Fibroblast of skin of back (primary cell): ENCODE measurements around the gene STMND1. TPM values are rescaled to one million over a fixed set of nuclear protein-coding genes. Genes with fewer than 3 reads are reported as not detected.
"Not testable (repeated sequence)": the region's sequence is repeated elsewhere in the genome, so short reads cannot be mapped to it uniquely, and the experiment has no call there.

Source experiments
- DNase-seq: peaks from one replicate; pipeline ENCODE4 v3.0.0-alpha.2; 2013
- polyA plus RNA-seq, 2 experiments: library from polyadenylated mRNA; unstranded; fragments of 120-200 nt; gene quantifications; one replicate each; pipeline ENCODE4 v1.2.1, GENCODE V29; 2013; ENCODE audit not compliant: insufficient read length in 2 of 2

Gene STMND1
- 0.08 TPM for polyA plus RNA-seq (2013, experiment 1 of 2; ENCODE audit: insufficient read length)
- not detected for polyA plus RNA-seq (2013, experiment 2 of 2; ENCODE audit: insufficient read length)

- peak; percentile 48 for DNase-seq
Observed at GRCh38 chr6:17101422-17102257, at the start of gene STMND1. Gene STMND1, plus strand, starts transcription at chr6:17102050. Its CDS starts 208 bp downstream, at chr6:17102258.

- no peak for DNase-seq
Observed at GRCh38 chr6:17054647-17055046, 47.2 kb upstream of the STMND1 start.

GRCh38 chr6:17057322-17057721 is 44.5 kb upstream of the STMND1 start:
- DNase-seq: peak; percentile 16

- no peak for DNase-seq
Observed at GRCh38 chr6:17058550-17058949, 43.3 kb upstream of the STMND1 start.

- no peak for DNase-seq
Observed at GRCh38 chr6:17059022-17059421, 42.8 kb upstream of the STMND1 start.

GRCh38 chr6:17059850-17060249 is 42.0 kb upstream of the STMND1 start:
- DNase-seq: no peak

- DNase-seq: no peak
Observed at GRCh38 chr6:17061097-17061496, 40.8 kb upstream of the STMND1 start.

GRCh38 chr6:17062871-17063440 is 38.9 kb upstream of the STMND1 start:
- DNase-seq: no peak

GRCh38 chr6:17064975-17065374 is 36.9 kb upstream of the STMND1 start:
- DNase-seq: peak; percentile 67

- DNase-seq: peak; percentile 6
Observed at GRCh38 chr6:17066610-17067009, 35.2 kb upstream of the STMND1 start.

- not testable (repeated sequence) for DNase-seq
Observed at GRCh38 chr6:17068972-17069371, 32.9 kb upstream of the STMND1 start.

- DNase-seq: not testable (repeated sequence)
Observed at GRCh38 chr6:17070400-17070799, 31.4 kb upstream of the STMND1 start.

GRCh38 chr6:17073596-17073995 is 28.3 kb upstream of the STMND1 start:
- DNase-seq: not testable (repeated sequence)

GRCh38 chr6:17081273-17081672 is 20.6 kb upstream of the STMND1 start:
- no peak for DNase-seq

GRCh38 chr6:17081860-17082508 is 19.9 kb upstream of the STMND1 start:
- no peak for DNase-seq

- DNase-seq: no peak
Observed at GRCh38 chr6:17083397-17083796, 18.5 kb upstream of the STMND1 start.

- peak; percentile 75 for DNase-seq
Observed at GRCh38 chr6:17086469-17086868, 15.4 kb upstream of the STMND1 start.

- DNase-seq: no peak
Observed at GRCh38 chr6:17088091-17088611, 13.7 kb upstream of the STMND1 start.

- peak; percentile 16 for DNase-seq
Observed at GRCh38 chr6:17091122-17091521, 10.7 kb upstream of the STMND1 start.

GRCh38 chr6:17093686-17094085 is 8.2 kb upstream of the STMND1 start:
- no peak for DNase-seq

- peak; percentile 45 for DNase-seq
Observed at GRCh38 chr6:17096096-17096495, 5.8 kb upstream of the STMND1 start.

- DNase-seq: no peak
Observed at GRCh38 chr6:17096652-17097051, 5.2 kb upstream of the STMND1 start.

- DNase-seq: no peak
Observed at GRCh38 chr6:17097982-17098381, 3.9 kb upstream of the STMND1 start.
